ENCODE results near the gene FOXI1. TPM values are rescaled to one million over a fixed set of nuclear protein-coding genes. Genes with fewer than 3 reads are reported as not detected.

FOXI1 gene
- total RNA-seq, 2 experiments from 2014 or later, result not detected

- H3K27ac Mint-ChIP-seq, result no peak overlapping the region
- no peak overlapping the region for H3K4me3 Mint-ChIP-seq
- no peaks in the 10 kb centered on the region for H3K27me3 Mint-ChIP-seq
- no peaks in the 10 kb centered on the region for H3K9me3 Mint-ChIP-seq
- no peaks in the 10 kb centered on the region for H3K36me3 Mint-ChIP-seq
- DNase-seq, result no peak
- no peaks in the 10 kb centered on the region for H3K4me1 Mint-ChIP-seq
Observed at GRCh38 chr5:170147753-170148264, 42.1 kb downstream of the FOXI1 start.

- no peak overlapping the region for H3K27ac Mint-ChIP-seq
- no peaks in the 10 kb centered on the region for H3K36me3 Mint-ChIP-seq
- no peaks in the 10 kb centered on the region for H3K27me3 Mint-ChIP-seq
- no peaks in the 10 kb centered on the region for H3K9me3 Mint-ChIP-seq
- DNase-seq, result no peak
- H3K4me3 Mint-ChIP-seq, result no peak overlapping the region
- no peaks in the 10 kb centered on the region for H3K4me1 Mint-ChIP-seq
Observed at GRCh38 chr5:170148430-170149205, 42.9 kb downstream of the FOXI1 start.

GRCh38 chr5:170149206-170149515, 43.5 kb downstream of the FOXI1 start:
- Mint-ChIP-seq H3K27me3 (no peaks in the 10 kb centered on the region), H3K36me3 (no peaks in the 10 kb centered on the region), H3K4me3 (no peak overlapping the region), H3K9me3 (no peaks in the 10 kb centered on the region), H3K27ac (no peak overlapping the region), H3K4me1 (no peaks in the 10 kb centered on the region)
- no peak for DNase-seq

GRCh38 chr5:170150713-170151096, 45.0 kb downstream of the FOXI1 start:
- H3K4me1 Mint-ChIP-seq, result no peaks in the 10 kb centered on the region
- H3K4me3 Mint-ChIP-seq, result no peak overlapping the region
- H3K27ac Mint-ChIP-seq, result no peak overlapping the region
- DNase-seq, result no peak
- H3K27me3 Mint-ChIP-seq, result no peaks in the 10 kb centered on the region
- H3K36me3 Mint-ChIP-seq, result no peaks in the 10 kb centered on the region
- H3K9me3 Mint-ChIP-seq, result no peaks in the 10 kb centered on the region

- DNase-seq, result no peak
- Mint-ChIP-seq H3K27me3 (no peaks in the 10 kb centered on the region), H3K4me3 (no peak overlapping the region), H3K27ac (no peak overlapping the region), H3K4me1 (no peaks in the 10 kb centered on the region), H3K9me3 (no peaks in the 10 kb centered on the region), H3K36me3 (no peaks in the 10 kb centered on the region)
Observed at GRCh38 chr5:170151097-170151831, 45.6 kb downstream of the FOXI1 start.

GRCh38 chr5:170152767-170153166, 47.1 kb downstream of the FOXI1 start:
- Mint-ChIP-seq H3K9me3 (no peaks in the 10 kb centered on the region), H3K27ac (no peak overlapping the region), H3K4me3 (no peak overlapping the region), H3K27me3 (no peaks in the 10 kb centered on the region), H3K4me1 (no peaks in the 10 kb centered on the region), H3K36me3 (no peaks in the 10 kb centered on the region)
- no peak for DNase-seq

GRCh38 chr5:170154297-170154696, 48.6 kb downstream of the FOXI1 start:
- Mint-ChIP-seq H3K27ac (no peak overlapping the region), H3K36me3 (no peaks in the 10 kb centered on the region), H3K4me1 (no peaks in the 10 kb centered on the region), H3K4me3 (no peak overlapping the region), H3K9me3 (no peaks in the 10 kb centered on the region), H3K27me3 (no peaks in the 10 kb centered on the region)
- no peak for DNase-seq

GRCh38 chr5:170154744-170155143, 49.0 kb downstream of the FOXI1 start:
- no peaks in the 10 kb centered on the region for H3K4me1 Mint-ChIP-seq
- DNase-seq, result no peak
- no peaks in the 10 kb centered on the region for H3K27me3 Mint-ChIP-seq
- no peak overlapping the region for H3K27ac Mint-ChIP-seq
- H3K36me3 Mint-ChIP-seq, result no peaks in the 10 kb centered on the region
- H3K9me3 Mint-ChIP-seq, result no peaks in the 10 kb centered on the region
- H3K4me3 Mint-ChIP-seq, result no peak overlapping the region

- H3K36me3 Mint-ChIP-seq, result no peaks in the 10 kb centered on the region
- H3K27ac Mint-ChIP-seq, result no peak overlapping the region
- no peak for DNase-seq
- H3K4me1 Mint-ChIP-seq, result no peaks in the 10 kb centered on the region
- no peak overlapping the region for H3K4me3 Mint-ChIP-seq
- H3K9me3 Mint-ChIP-seq, result no peaks in the 10 kb centered on the region
- no peaks in the 10 kb centered on the region for H3K27me3 Mint-ChIP-seq
Observed at GRCh38 chr5:170155771-170156170, 50.1 kb downstream of the FOXI1 start.

GRCh38 chr5:170159101-170159698, 53.5 kb downstream of the FOXI1 start:
- no peak for DNase-seq
- Mint-ChIP-seq H3K4me1 (no peaks in the 10 kb centered on the region), H3K4me3 (no peak overlapping the region), H3K27ac (no peak overlapping the region), H3K9me3 (no peaks in the 10 kb centered on the region), H3K27me3 (no peaks in the 10 kb centered on the region), H3K36me3 (no peaks in the 10 kb centered on the region)

Other genes starting within 250 kb of the FOXI1 start
- gene INSYN2B, start 125.4 kb upstream of the FOXI1 start, total RNA-seq, result not detected
- gene C5orf58, start 127.1 kb downstream of the FOXI1 start, total RNA-seq, result not detected
- gene LCP2, start 191.9 kb downstream of the FOXI1 start, total RNA-seq, result 100 to 1,000 TPM; 192 to 199 TPM

All from activated naive CD8-positive, alpha-beta T cell treated with anti-CD3 and anti-CD28 coated beads for 36 hours (primary cell).